Type B pancreatic cell (in vitro differentiated cells): ENCODE measurements around the gene IGSF8. TPM values are rescaled to one million over a fixed set of nuclear protein-coding genes. Genes with fewer than 3 reads are reported as not detected.
A peak's percentile ranks its signal among the peaks of the same experiment; 100 is the strongest.

Source experiments
- DNase-seq: peaks from one replicate; pipeline ENCODE4 v3.0.0; 2021; ENCODE audit warnings: mixed read lengths; ENCODE audit not compliant: unreplicated experiment; ENCODE audit errors: extremely low spot score
- H3K27ac Mint-ChIP-seq: 2 replicates; pipeline ENCODE4 v1.8.0; 2021; ENCODE audit warnings: mild to moderate bottlenecking, mixed read lengths
- H3K27me3 Mint-ChIP-seq: 2 replicates; pipeline ENCODE4 v1.8.0; 2021; ENCODE audit warnings: mixed read lengths
- H3K36me3 Mint-ChIP-seq: 2 replicates; pipeline ENCODE4 v1.8.0; 2021; ENCODE audit warnings: mixed read lengths
- H3K4me1 Mint-ChIP-seq: one replicate; pipeline ENCODE4 v1.8.0; 2021; ENCODE audit warnings: mixed read lengths; ENCODE audit not compliant: unreplicated experiment
- H3K4me3 Mint-ChIP-seq: 2 replicates; pipeline ENCODE4 v1.8.0; 2021; ENCODE audit warnings: mild to moderate bottlenecking, mixed read lengths
- H3K9me3 Mint-ChIP-seq: 2 replicates; pipeline ENCODE4 v1.8.0; 2021; ENCODE audit warnings: mixed read lengths
- CTCF ChIP-seq: fragments of 200-600 bp; sonication (generic); conservative IDR thresholded peaks from 2 replicates; pipeline ENCODE4 v1.5.0; 2021; ENCODE audit warnings: antibody characterized with exemption, mild to moderate bottlenecking
- total RNA-seq: library from RNA; stranded (reverse); gene quantifications from 2 replicates; pipeline ENCODE4 v1.2.1, GENCODE V29; 2021; ENCODE audit warnings: low replicate concordance

IGSF8 gene
- total RNA-seq, 1 donor from 2014 or later = 27.7 TPM

GRCh38 chr1:160133990-160134770, 35.8 kb upstream of the IGSF8 start:
- Mint-ChIP-seq H3K4me3 (no peak overlapping the region), H3K27ac (no peak overlapping the region), H3K4me1 (no peaks in the 10 kb centered on the region), H3K36me3 (no peaks in the 10 kb centered on the region), H3K27me3 (peaks cover 12% of the 10 kb centered on the region), H3K9me3 (no peaks in the 10 kb centered on the region)
- DNase-seq = no peak
- no peak for TF ChIP-seq CTCF

DNA sequence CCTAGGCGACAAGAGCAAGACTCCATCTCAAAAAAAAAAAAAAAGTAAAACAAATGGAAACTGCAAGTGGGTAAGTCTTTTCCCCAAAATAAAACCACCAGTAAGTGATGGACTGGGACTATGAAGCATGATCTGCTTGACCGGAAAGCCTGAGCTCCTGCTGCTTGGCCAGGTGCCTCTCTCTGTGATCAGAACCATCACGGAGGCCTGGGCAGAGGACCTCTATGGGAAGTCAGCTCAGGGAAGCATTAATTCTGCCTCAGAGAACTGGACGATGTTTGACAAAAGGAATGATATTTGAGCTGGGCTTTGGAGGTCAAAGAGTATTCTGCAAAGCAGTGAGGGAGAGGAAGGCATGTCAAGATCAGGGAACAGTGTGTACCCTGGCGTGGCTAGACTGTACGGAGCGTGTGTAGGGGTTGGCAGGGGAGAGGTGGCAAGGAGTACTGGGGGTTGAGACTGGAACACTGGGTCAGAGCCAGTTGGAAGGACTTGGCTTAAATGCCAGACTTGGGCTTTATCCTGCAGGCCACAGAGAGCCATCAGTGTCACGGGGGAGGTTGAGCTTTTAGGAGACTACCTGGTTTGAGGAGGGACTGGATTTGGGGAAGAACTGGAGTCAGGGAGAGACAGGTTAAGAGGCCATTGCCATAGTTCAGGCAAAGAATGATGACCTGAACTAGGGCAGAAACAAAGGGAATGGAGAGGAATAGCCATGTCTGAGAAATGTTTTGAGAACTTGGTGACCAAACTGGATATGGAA, 33.6 kb upstream of the IGSF8 start:
- Mint-ChIP-seq H3K27ac (no peak overlapping the region), H3K36me3 (no peaks in the 10 kb centered on the region), H3K4me3 (no peak overlapping the region), H3K9me3 (no peaks in the 10 kb centered on the region), H3K4me1 (no peaks in the 10 kb centered on the region), H3K27me3 (peaks cover 12% of the 10 kb centered on the region)
- no peak for DNase-seq
- TF ChIP-seq CTCF = no peak

- TF ChIP-seq CTCF = no peak
- Mint-ChIP-seq H3K9me3 (no peaks in the 10 kb centered on the region), H3K27ac (peak overlapping the region; percentile 11)
Observed at GRCh38 chr1:160130939-160131338, 32.5 kb upstream of the IGSF8 start.

GRCh38 chr1:160130486-160130885, 32.1 kb upstream of the IGSF8 start:
- Mint-ChIP-seq H3K4me3 (no peak overlapping the region), H3K36me3 (no peaks in the 10 kb centered on the region), H3K27me3 (peaks cover 12% of the 10 kb centered on the region), H3K27ac (peak overlapping the region; percentile 11), H3K9me3 (no peaks in the 10 kb centered on the region), H3K4me1 (no peaks in the 10 kb centered on the region)
- no peak for DNase-seq
- no peak for TF ChIP-seq CTCF

More at GRCh38 chr1:160130939-160131338, 32.5 kb upstream of the IGSF8 start:
- H3K4me1 Mint-ChIP-seq = no peaks in the 10 kb centered on the region
- H3K36me3 Mint-ChIP-seq = no peaks in the 10 kb centered on the region
- DNase-seq = no peak
- no peak overlapping the region for H3K4me3 Mint-ChIP-seq
- peaks cover 12% of the 10 kb centered on the region for H3K27me3 Mint-ChIP-seq

- no peaks in the 10 kb centered on the region for H3K36me3 Mint-ChIP-seq
- DNase-seq = no peak
- no peak for TF ChIP-seq CTCF
- peaks cover 12% of the 10 kb centered on the region for H3K27me3 Mint-ChIP-seq
- peaks cover 1% of the 10 kb centered on the region for H3K4me1 Mint-ChIP-seq
- no peaks in the 10 kb centered on the region for H3K9me3 Mint-ChIP-seq
- no peak overlapping the region for H3K27ac Mint-ChIP-seq
- no peak overlapping the region for H3K4me3 Mint-ChIP-seq
Observed at GRCh38 chr1:160129966-160130365, 31.5 kb upstream of the IGSF8 start.
